ENCODE measurements around the gene SCYGR2.

SCYGR2 gene

DNA sequence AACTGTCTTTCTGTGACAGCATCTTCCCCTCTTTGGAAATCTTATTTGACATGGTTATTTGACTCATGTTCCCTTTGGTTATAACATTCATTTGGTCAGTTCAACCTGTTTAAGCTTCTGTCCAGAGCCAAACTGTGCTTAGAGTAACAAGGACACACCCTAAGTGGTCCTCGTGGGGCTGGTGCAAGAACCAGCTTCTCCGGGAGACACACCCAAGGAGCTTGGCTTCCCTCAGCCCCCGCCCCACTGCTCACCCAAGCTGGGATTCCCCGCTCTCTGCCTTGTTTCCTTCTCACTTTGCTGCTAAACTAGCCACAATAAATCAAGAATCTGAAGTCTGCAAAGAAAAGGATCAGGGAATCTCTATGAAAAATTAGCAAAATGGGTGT lies 14.6 kb downstream of the SCYGR2 start:
- DNase-seq (ENCODE audit: low spot score): no peak

DNA sequence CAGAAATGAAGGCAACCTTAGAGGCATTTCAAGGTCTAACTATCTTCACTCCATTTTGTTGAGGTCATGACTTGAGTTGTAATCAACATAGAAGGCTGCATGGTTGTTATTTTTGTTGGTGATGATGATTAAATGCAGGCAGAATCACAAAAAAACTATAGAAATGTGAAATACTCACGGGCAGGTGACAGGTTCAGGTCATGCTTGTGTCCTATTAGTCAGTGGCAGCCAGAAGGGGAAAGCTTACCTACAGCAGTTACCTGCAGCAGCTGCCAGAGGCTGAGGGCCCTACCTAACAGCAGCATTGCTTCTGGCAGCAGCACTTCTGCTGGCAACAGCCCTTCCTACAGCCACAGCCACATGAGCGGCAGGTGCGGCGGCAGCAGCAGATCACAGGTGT lies 15.6 kb downstream of the SCYGR2 start:
- DNase-seq (ENCODE audit: low spot score): no peak

DNA sequence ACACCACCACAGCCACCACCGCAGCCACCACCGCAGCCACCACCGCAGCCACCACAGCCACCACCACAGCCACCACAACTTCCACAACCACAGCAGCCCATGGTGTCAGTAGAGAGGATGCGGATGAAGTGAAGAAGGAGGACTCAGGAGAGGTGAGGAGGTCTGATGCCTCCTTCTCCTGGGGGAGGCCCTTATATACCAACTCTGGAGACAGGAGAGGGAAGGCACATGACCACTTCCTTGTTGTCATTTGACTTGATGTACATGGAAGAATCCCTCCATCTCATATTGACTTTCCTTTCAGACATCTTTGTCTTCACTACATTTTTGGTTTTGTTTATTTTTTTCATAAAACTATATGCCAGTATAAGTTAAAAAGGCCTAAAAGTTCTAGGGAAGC lies 16.0 kb downstream of the SCYGR2 start, which contains the start of gene SCYGR3:
SCYGR3 (minus strand) TSS at position 101 of the 400 bp plus-strand sequence; CDS start at position 101, 0 bp downstream.
- no peak for DNase-seq (ENCODE audit: low spot score)

DNA sequence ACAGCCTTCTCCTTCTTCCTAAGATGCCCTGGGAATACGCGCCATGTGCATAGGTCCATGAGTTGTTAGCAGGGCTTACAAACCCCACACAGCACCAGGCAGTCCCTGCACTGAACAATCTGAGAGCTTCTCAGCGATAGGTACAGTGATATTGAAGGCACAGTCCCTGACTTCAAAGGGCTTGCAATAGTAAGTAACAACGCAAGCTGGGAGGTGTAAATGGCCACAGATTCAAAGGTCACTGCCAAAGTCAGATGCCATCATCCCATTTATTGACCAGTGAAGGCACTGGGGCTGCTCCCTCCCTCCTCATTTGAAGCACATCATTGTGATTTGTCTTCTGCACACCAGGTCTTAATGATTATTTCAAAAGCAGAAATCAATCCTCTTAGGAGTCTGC lies 16.5 kb downstream of the SCYGR2 start:
- no peak for DNase-seq (ENCODE audit: low spot score)

DNA sequence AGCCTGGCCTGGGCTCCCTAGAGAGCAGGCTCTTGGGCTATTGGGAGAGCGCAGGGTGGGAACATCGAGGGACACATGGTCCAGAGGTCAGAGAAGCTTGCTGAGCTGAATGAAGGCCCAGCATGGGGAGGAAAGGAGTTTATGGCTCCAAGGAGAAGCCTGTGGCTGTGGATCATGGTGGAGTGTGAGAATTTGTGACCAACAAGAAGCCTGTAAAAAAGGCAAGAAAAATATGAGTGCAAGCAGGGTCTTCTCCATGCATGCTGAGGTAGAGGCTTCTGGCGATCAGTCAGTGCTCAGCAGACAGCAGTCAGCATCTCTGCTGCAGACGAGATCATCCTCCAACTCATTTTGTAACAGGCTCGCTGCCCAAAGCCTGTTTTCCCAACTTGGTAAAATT lies 17.2 kb downstream of the SCYGR2 start:
- no peak for DNase-seq (ENCODE audit: low spot score)

DNA sequence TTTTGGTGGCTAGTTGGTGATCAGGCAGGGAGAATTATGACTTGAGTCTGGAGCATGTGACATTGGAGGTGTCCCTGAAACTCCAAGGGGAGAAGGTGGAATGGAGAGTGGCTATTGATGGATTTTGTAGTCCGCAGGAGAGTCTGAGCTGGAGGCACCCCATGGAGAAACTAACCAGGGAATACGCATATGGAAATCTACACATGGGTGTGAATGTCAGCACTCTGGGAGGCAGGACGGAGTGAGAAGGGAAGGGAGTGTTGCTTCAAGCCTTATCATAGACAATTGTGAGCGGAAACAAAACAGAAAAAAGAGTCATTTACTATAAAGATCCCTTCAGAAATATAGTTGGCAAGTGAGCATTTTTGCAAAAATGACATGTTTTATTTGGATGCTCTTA lies 17.9 kb downstream of the SCYGR2 start:
- DNase-seq (ENCODE audit: low spot score): no peak

DNA sequence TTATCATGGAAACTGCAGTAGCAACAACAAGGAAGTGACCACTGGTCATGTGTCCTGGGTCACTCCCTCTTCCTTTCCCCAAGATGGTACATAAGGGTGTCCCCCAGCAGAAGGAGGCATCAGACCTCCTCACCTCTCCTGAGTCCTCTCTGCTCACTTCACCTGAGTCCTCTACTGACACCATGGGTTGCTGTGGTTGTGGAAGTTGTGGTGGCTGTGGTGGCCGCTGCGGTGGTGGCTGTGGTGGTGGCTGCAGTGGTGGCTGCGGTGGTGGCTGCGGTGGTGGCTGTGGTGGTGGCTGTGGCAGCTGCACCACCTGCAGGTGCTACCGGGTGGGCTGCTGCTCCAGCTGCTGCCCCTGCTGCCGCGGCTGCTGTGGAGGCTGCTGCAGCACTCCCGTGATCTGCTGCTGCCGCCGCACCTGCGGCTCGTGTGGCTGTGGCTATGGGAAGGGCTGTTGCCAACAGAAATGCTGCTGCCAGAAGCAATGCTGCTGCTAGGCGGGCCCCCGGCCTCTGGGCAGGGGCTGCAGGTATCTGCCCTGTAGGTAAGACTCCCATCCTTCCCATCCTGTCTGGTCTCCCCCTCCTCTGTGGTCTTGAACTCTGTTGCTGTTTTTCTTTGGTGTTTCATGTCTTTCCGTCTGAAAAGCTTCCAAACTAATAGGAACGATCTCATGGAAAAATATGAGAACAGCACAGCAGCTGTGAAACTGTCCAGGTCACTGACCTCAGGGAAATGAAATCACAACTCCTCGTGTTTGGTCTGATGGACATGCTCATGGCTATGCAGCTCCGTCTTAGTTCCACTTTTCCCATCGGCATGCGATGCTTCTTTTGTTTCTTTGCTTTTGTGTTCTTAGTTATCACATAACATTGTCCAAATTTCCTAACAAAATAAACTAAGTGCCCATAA lies 18.9 kb downstream of the SCYGR2 start, which contains the start of gene SCYGR4:
SCYGR4 (plus strand) TSS at position 183 of the 915 bp plus-strand sequence; CDS start at position 183, 0 bp downstream.
- DNase-seq (ENCODE audit: low spot score): no peak

DNA sequence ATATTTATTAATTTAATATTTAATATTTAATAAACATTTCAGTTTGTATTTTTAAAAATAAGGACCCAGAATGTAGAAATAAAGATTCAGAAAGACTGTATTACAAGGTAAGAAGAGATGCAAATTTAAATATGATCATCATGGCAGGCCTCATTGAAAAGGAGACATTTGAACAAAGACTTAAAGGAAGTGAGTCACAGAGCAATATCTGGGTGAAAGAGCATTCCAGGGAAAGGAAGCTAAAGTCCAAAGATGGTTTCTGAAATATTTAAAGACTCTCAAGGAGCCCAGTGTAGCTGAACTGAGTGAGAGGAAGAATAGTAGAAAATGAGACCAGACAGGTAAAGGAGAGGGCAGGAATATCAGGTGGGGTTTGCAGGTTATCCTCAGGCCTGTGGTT lies 24.5 kb downstream of the SCYGR2 start:
- no peak for DNase-seq (ENCODE audit: low spot score)

DNA sequence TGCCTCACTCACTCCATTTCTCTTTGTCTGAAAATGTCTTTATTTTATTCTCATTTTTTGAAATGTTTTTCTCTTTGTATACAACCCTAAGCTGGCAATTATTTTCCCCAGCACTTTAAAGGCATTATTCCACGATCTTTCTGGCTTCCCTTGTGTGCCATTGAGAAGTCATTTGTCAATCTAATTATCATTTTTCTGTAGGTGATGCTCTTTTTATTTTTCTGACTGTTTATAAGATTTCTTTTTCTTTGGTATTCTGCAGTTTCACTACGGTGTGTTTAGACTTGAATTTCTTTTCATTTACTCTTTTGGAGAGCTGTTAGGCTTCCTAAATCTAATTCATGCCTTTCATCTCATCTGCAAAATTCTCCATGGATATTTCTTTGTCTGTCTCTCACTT lies 26.7 kb downstream of the SCYGR2 start:
- DNase-seq (ENCODE audit: low spot score): no peak

GRCh38 chr2:227626580-227627151 lies 28.0 kb downstream of the SCYGR2 start:
- DNase-seq (ENCODE audit: low spot score): no peak

GRCh38 chr2:227627769-227628168 lies 29.1 kb downstream of the SCYGR2 start:
- DNase-seq (ENCODE audit: low spot score): no peak

- no peak for DNase-seq (ENCODE audit: low spot score)
These were observed 30.7 kb downstream of the SCYGR2 start for GRCh38 chr2:227629435-227629834.

GRCh38 chr2:227630322-227630721 lies 31.6 kb downstream of the SCYGR2 start:
- DNase-seq (ENCODE audit: low spot score): no peak

GRCh38 chr2:227632827-227633226 lies 34.1 kb downstream of the SCYGR2 start:
- no peak for DNase-seq (ENCODE audit: low spot score)

- no peak for DNase-seq (ENCODE audit: low spot score)
These were observed 35.5 kb downstream of the SCYGR2 start for GRCh38 chr2:227634201-227634600.

GRCh38 chr2:227642656-227643055 lies 44.0 kb downstream of the SCYGR2 start:
- DNase-seq (ENCODE audit: low spot score): no peak

DNA sequence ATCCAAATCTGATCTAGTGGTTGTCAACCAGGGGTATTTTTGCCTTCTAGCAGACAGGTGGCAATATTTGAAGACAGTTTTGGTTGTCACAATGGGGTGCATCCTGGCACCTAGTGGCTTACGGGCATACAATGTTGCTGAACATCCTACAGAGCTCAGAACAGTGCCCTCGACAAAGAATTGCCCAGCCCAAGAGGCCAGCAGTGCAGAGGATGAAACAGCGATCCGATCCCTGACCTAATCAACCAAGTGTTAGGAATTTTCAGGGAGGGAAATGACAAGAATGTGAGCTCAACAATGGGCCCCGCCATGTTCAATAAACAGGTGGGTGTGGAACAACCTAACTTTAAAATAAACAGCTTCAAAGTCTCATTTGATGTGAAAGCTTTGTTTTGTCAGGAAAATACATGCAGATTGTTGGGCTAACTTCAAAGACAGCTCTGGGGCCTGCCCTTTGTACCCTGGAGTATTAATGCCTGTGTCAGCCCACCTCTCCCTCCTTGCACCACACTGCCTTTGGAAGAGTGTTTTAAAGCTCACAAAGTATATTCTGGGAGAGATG lies 45.4 kb downstream of the SCYGR2 start:
- no peak for DNase-seq (ENCODE audit: low spot score)

Data from iPS-NIHi11 (cell line).